A673 (cell line): ENCODE data around the gene TRPM6. TPM values are rescaled to one million over a fixed set of nuclear protein-coding genes. Genes with fewer than 3 reads are reported as not detected.

ENCODE experiments used
- BruUV-seq: library from RNA; stranded (reverse); fragments of 400-500 nt; replicated peaks from 2 replicates; lab custom pipeline; 2021; lab: Mats Ljungman, UMichigan
- CTCF ChIA-PET: fragments of 300-600 bp; sonication (Branson Sonifier 250); formaldehyde crosslinking; loops from one replicate; lab custom pipeline; 2022; ENCODE audit warnings: antibody characterized with exemption; lab: Charles Lee
- POLR2A ChIA-PET: fragments of 300-600 bp; sonication (Branson Sonifier 250); formaldehyde crosslinking; loops from one replicate; lab custom pipeline; 2022; ENCODE audit warnings: antibody characterized with exemption; ENCODE audit not compliant: low non-redundant PET; lab: Charles Lee
- DNase-seq: peaks from one replicate; pipeline ENCODE4 v3.0.0-alpha.2; 2015; ENCODE audit warnings: low spot score
- H3K27ac ChIP-seq: fragments of 200-600 bp; sonication (generic); 2 replicates; pipeline ENCODE4 v1.5.1; 2016; ENCODE audit warnings: mixed run types, low read depth, mild to moderate bottlenecking, mixed read lengths, antibody characterized with exemption, low read length; ENCODE audit not compliant: poor library complexity, severe bottlenecking
- H3K27me3 ChIP-seq: fragments of 200-600 bp; sonication (generic); replicated peaks from 2 replicates; pipeline ENCODE4 v1.6.1; 2017; ENCODE audit warnings: mixed run types, low read depth, mild to moderate bottlenecking, mixed read lengths, antibody characterized with exemption, low read length; ENCODE audit not compliant: insufficient read depth, poor library complexity
- H3K36me3 ChIP-seq: fragments of 200-600 bp; sonication (generic); 2 replicates; pipeline ENCODE4 v1.6.1; 2016; ENCODE audit warnings: mixed run types, mild to moderate bottlenecking, mixed read lengths, antibody characterized with exemption, low read length; ENCODE audit not compliant: insufficient read depth, poor library complexity, severe bottlenecking
- H3K4me1 ChIP-seq: fragments of 200-600 bp; sonication (generic); 2 replicates; pipeline ENCODE4 v1.6.1; 2017; ENCODE audit warnings: mixed run types, mild to moderate bottlenecking, mixed read lengths, antibody characterized with exemption, low read length; ENCODE audit not compliant: insufficient read depth, poor library complexity, severe bottlenecking
- H3K4me3 ChIP-seq: fragments of 200-600 bp; sonication (generic); 2 replicates; pipeline ENCODE4 v1.5.1; 2016; ENCODE audit warnings: low read depth, mixed run types, mild to moderate bottlenecking, mixed read lengths, low read length; ENCODE audit not compliant: poor library complexity, severe bottlenecking
- H3K9me3 ChIP-seq: fragments of 200-600 bp; sonication (generic); 2 replicates; pipeline ENCODE4 v1.6.1; 2016; ENCODE audit warnings: mixed run types, low read depth, mild to moderate bottlenecking, mixed read lengths, antibody characterized with exemption, low read length; ENCODE audit not compliant: poor library complexity, severe bottlenecking
- EZH2 ChIP-seq: fragments of 200-600 bp; sonication (generic); IDR thresholded peaks from 2 replicates; pipeline ENCODE4 v1.6.1; 2017; ENCODE audit warnings: borderline replicate concordance, low read depth, mild to moderate bottlenecking, mixed read lengths, antibody characterized with exemption, low read length; ENCODE audit not compliant: poor library complexity, severe bottlenecking
- intact Hi-C: fragments of 100-400 bp; cut with micrococcal nuclease; formaldehyde crosslinking; loops from one replicate; pipeline ENCODE4 v1.10.0; 2022; ENCODE audit not compliant: unreplicated experiment
- total RNA-seq: library from RNA; stranded (reverse); gene quantifications from 2 replicates; pipeline ENCODE4 v1.2.3, GENCODE V29; 2021
- TF ChIP-seq, protein P1 (sequence below): fragments of 300-800, 200-600 bp; sonication (generic); conservative IDR thresholded peaks from 2 replicates; pipeline ENCODE4 v1.5.1; 2017; ENCODE audit warnings: low read depth, mild to moderate bottlenecking, antibody characterized with exemption, low read length, moderate library complexity, mixed read lengths

The TRPM6 gene
- total RNA-seq, 1 experiment from 2014 or later, result 0.06 TPM

DNA sequence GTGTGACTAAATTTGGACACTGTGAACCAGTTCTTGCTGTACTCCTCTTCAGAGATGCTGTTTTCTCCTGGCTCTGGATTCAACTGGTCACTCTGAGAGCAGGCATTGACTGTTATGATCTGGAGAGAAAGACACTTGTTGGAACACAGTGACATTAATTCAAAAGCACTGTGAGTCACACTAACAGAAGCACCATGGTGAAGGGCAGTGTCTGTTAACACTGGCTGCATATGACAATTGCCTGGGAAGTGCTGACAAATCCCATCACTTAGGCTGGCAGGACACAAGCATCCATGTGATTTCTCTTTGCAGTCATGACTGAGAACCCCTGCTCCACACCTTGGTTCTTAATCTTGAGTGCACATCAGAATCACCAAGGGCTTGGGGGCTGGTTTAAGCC is 132.4 kb downstream of the TRPM6 start:
- H3K4me1 ChIP-seq, result no peaks in the 10 kb centered on the region

DNA sequence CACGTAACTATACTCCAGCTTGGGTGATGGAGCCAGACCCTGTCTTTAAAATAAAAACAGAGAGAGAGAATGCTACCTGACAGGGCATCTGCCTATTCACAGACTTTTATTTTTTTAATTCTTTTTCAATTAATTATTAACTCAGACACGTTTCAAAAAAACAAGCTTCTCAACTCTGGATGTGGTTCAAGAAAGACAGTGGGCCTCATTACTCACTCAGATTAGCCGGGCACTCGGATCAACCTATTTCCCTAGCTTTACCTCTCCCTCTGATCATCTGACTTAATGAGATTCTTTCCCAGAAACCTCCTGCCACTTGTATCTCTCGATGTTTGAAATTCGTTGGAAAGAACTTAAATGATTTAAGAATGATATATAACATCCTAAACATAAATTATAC is 134.1 kb downstream of the TRPM6 start:
- CTCF ChIA-PET, result no interaction called here
- Histone ChIP-seq H3K4me1 (no peaks in the 10 kb centered on the region), H3K36me3 (no peaks in the 10 kb centered on the region), H3K27ac (no peak overlapping the region), H3K4me3 (no peak overlapping the region), H3K9me3 (no peaks in the 10 kb centered on the region), H3K27me3 (no peaks in the 10 kb centered on the region)
- intact Hi-C loops, result no loop called here
- TF ChIP-seq, protein P1, sequence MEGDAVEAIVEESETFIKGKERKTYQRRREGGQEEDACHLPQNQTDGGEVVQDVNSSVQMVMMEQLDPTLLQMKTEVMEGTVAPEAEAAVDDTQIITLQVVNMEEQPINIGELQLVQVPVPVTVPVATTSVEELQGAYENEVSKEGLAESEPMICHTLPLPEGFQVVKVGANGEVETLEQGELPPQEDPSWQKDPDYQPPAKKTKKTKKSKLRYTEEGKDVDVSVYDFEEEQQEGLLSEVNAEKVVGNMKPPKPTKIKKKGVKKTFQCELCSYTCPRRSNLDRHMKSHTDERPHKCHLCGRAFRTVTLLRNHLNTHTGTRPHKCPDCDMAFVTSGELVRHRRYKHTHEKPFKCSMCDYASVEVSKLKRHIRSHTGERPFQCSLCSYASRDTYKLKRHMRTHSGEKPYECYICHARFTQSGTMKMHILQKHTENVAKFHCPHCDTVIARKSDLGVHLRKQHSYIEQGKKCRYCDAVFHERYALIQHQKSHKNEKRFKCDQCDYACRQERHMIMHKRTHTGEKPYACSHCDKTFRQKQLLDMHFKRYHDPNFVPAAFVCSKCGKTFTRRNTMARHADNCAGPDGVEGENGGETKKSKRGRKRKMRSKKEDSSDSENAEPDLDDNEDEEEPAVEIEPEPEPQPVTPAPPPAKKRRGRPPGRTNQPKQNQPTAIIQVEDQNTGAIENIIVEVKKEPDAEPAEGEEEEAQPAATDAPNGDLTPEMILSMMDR, result no peak
- no peak for TF ChIP-seq EZH2
- no peak for DNase-seq
- POLR2A ChIA-PET, result no interaction called here
- no TSS peak for BruUV-seq

More for the DNA sequence above, 132.4 kb downstream of the TRPM6 start:
- TF ChIP-seq EZH2, result no peak
- TF ChIP-seq, protein P1, result no peak
- Histone ChIP-seq H3K4me3 (no peak overlapping the region), H3K27ac (no peak overlapping the region), H3K36me3 (no peaks in the 10 kb centered on the region), H3K9me3 (no peaks in the 10 kb centered on the region), H3K27me3 (no peaks in the 10 kb centered on the region)
- intact Hi-C loops, result no loop called here
- ChIA-PET CTCF (no interaction called here), POLR2A (no interaction called here)
- BruUV-seq, result no TSS peak
- DNase-seq, result no peak

DNA sequence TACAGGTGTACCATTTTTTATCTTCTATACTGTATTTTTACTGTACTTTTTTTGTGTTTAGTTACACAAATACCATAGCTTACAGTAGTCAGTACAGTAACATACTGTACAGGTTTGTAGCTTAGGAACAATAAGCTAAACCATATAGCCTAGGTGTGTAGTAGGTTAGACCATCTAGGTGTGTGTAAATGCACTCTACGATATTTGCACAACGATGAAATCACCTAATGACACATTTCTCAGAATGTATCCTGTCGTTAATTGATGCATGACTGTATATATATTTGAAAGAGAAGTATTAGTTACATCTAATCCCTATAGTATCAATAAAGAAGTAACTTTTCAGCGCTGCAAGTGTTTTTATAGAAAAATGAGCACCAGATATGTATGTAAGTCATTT is 138.8 kb downstream of the TRPM6 start:
- H3K27ac ChIP-seq, result no peak overlapping the region
- POLR2A ChIA-PET, result no interaction called here
- no peak for DNase-seq
- TF ChIP-seq EZH2, result no peak
- TF ChIP-seq, protein P1, result no peak
- BruUV-seq, result no TSS peak
- H3K9me3 ChIP-seq, result no peaks in the 10 kb centered on the region
- H3K27me3 ChIP-seq, result peaks cover 8% of the 10 kb centered on the region
- CTCF ChIA-PET, result no interaction called here
- H3K4me3 ChIP-seq, result no peak overlapping the region
- no peaks in the 10 kb centered on the region for H3K4me1 ChIP-seq
- intact Hi-C loops, result loop anchor here (10.0 kb wide), 1 partner anchor 1544 kb away; no protein-coding TSS in a partner anchor
- H3K36me3 ChIP-seq, result no peaks in the 10 kb centered on the region
